Endometrial microvascular endothelial cells (primary cell): ENCODE results near the gene CACNA2D1. TPM values are rescaled to one million over a fixed set of nuclear protein-coding genes. Genes with fewer than 3 reads are reported as not detected.
"Not testable (repeated sequence)": the region's sequence is repeated elsewhere in the genome, so short reads cannot be mapped to it uniquely, and the experiment has no call there.

ENCODE experiments used
- in situ Hi-C: cut with HindIII; loops from 2 replicates; pipeline ENCODE4 v1.10.0; 2017; ENCODE audit warnings: low sequenced_read_pairs, low pct_unique_long_range_greater_than_20kb; ENCODE audit errors: inconsistent ontology term
- total RNA-seq: library from RNA; depleted of rRNA; stranded (reverse); fragments of >200 nt; gene quantifications from one replicate; pipeline ENCODE4 v1.2.3, GENCODE V29; 2015; ENCODE audit errors: inconsistent ontology term

CACNA2D1 gene
- total RNA-seq, 1 donor from 2014 or later, result 49.5 TPM

DNA sequence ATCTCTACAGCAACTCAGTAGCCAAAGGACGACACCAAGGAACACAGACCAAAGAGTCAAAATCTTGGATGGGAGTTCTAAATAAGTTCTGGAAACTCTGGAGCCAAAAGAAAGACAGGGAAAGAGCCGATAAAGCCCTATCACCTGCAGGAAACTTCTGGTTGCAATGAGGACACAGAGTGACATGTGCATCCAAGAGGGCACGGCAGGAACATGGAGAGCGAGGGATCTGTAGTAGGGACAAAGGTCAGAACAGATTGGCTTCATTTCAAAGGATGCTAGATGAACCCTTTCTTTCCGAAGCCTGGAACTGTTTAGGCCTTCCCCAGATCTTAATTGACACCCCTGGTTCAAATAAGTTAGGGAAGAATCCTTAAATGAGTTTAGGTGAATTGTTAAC, 39.5 kb downstream of the CACNA2D1 start:
- in situ Hi-C loops, result no loop called here

DNA sequence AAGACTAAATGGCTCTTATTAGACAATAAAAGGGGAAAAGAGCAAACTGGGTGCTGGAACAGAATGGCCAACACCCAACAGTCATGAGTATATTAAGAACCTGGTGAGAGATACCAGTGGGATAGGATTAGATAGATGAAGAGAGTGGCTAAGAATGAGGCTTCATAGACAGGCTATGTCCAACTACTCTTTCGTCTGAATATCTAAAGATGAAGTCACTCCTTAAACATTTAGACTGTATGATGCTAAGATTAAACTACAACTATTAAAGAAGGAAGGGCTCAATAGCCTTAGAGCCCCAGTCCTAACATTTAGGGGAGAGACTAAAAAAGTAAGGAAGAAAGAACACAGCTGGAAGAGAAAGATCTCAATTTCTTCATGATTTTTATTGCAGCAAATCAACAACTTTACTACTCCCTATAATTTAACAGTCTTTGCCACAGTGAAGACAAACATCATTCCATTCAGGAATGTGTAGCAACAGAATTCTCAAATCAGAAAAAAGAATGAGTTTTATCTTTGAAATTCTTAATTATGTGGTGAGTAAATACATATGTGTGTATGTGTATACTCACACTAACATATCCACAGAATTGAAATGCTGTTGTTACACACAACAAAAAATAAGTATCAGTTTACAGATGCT, 45.6 kb downstream of the CACNA2D1 start:
- in situ Hi-C loops, result no loop called here

DNA sequence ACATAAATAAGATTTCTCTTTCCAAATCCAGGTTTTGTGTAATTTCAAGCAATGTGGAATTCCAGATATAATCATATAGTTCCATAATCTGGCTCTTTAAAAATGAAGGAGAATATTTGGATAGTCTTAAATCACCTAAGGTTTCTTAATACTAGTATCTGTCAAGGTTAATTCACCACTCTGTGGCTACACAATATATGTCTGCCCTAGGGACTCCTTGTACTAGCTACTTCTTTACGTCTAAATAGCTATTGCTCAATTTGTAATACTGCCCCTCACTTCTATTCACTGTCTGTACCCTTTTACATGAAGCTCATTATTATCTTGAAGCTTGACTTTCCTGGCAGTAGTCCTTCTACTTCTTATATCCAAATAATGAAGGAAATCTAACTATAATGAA, 47.2 kb downstream of the CACNA2D1 start:
- in situ Hi-C loops, result no loop called here

DNA sequence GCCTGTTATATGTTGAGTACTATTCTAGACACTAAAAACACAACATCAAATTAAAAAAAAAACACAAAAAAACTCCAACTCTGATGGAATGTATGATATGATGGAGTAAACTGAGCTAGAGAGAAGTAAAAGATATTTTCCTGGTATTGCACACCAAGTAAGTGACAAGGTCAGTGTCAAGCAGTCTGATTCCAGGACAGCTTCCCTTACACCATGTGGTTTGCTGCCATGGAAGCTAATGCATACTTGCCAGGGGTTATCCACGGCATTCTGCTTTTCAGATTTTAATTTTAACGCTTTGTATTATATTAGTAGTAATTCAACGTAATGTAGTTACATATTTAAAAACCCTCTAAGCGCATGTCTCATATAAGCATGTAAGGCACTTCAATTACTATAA, 48.4 kb downstream of the CACNA2D1 start:
- in situ Hi-C loops, result no loop called here

DNA sequence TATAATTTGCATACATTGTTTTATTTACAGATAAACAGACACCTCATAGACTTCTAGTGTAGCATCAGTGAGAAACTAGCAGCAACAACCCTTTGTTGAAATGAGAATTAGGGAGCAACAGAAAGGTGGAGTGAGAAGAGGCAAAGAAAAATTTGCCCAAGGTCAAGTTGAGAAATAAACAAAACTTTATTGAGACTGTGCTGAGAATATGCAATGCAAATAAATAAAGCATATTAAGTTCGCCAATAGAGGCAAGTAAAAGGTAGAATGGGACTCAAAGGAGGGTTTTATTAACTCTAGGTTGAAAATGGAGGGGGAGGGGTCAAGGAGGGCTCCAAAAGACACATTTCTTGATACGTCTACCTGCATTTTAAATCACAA, 49.7 kb downstream of the CACNA2D1 start:
- in situ Hi-C loops, result no loop called here

DNA sequence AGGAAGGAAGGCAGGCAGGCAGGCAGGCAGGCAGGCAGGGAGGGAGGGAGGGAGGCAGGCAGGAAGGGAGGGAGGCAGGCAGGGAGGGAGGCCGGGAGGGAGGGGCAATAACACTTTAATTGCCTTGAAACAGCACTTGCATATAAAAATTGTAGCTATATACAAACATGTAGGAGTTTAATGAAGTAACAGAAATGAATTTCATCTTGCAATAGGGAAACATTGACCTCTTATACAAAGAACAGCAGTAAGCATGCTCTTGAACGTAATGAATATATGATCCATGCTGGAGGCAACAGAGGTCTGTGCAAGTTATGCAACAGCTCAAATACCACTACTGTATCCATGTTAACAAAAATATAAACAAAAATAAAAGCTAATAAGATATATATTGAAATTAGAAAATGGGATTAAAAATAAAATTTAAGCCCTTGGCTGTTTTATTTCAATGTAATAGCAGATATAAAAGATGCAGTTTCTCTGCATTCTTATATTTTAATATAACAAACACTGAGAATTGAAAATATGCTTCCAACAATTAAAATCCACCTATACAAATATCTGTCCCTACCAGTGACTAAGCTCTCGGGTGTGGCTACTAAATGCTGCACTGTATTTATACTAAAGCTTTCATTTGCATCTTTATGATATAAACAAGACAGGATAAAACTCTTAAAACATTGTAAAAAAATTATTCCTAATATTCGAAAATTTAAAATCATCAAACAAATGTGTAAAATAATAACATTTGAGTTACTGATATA, 50.3 kb downstream of the CACNA2D1 start:
- in situ Hi-C loops, result no loop called here

DNA sequence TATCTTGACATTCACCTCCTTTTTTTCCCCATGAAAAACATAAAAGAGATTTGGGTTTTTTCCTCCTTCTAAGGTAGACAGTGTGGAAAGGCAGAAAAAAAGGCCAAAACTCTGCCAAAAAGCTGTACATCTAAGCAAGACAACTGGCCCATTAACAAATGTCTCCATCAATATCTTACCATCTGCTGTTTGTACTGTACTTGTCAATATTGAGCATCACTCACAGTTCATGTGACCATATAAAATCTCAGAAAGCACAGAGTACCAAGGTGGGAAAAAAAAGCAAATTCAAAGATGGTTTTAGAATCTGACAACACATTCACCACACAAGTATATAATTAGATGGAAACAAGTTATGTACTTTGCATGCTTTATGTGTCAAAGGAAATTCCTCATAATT, 52.6 kb downstream of the CACNA2D1 start:
- in situ Hi-C loops, result no loop called here

DNA sequence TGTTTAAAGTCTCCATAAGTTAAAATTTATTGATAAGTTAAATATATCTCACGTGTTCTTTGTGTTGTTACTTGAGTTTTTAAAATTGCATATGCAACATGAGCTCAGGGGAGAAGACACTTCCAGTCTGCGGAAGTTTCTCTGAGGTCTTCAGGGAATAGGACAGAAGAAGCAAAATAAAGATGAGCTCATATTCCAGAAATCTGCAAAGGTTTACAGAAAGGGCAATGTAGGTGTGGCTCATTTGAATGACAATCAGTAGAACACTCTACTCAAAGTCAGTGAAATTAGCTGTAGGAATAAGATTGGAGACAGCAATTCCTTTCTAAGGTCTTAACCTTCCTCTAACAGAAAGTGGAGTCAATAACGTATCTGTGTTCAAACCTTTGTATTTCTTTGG, 53.7 kb downstream of the CACNA2D1 start:
- in situ Hi-C loops, result no loop called here

DNA sequence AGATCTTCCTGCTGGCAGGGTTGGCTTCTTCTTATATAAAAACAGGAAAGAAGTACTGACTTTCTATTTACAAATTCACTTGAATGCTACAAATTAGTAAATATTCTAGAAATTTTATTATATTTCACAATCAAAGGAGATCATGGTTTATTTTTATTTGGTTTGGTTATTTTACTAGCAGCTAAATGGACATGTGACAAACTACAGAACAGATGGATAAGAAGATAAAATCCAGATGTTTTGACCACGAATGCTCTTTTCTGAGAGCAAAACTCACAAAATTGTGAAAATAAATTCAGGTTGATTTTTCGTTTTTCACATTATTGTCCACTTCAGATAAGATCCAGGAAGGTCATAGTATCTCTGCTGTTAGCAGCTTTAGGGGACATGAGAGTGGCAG, 55.4 kb downstream of the CACNA2D1 start:
- in situ Hi-C loops, result no loop called here

DNA sequence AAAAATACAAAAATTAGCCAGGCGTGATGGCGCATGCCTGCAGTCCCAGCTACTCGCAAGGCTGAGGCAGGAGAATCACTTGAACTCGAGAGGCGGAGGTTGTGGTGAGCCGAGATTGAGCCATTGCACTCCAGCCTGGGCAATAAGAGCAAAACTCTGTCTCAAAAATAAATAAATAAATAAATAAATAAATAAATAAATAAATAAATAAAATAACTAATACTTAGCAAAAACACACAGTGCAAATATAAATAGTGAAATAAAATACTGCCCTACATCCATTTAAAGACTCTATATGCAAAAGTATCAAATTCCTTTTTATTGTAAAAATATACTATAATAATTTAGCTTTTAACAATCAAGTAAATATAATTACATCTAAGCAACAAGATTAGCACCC, 57.0 kb downstream of the CACNA2D1 start:
- in situ Hi-C loops, result not testable (repeated sequence)

DNA sequence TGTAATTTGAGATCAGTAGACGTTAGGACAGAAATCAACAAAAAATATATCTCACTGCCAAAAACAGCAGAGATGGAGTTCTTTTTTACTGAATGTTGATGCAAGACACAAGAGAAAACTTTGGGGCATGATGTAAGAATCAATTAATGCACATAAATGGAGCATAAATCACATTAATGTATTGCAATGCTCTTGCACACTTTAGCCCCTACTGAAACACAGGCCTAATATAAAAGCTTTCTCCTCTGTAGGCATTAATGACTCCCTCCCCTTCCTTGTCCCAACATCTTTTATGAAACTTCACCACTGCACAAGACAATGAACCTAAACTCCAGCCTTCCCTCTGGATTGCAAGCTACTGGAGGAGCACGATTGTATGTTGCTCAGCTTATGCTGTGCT, 58.8 kb downstream of the CACNA2D1 start:
- in situ Hi-C loops, result no loop called here

DNA sequence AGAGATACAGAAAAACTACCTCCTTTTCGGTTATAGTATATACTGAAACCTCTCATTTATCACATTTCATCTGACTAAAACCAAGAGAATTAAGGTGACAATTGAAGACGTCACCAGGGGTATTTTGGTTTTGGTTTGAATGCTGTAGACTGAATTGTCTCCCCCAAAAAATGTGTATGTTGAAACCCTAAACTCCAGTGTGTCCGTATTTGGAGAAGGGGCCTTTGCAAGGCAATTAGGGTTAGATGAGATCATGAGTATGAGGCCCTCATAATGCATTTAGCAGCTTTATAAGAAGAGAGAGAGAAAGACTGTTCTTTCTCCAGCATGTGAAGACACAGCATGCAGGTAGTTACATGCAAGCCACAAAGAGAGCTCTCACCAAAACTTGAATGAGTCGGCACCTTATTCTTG, 59.5 kb downstream of the CACNA2D1 start:
- in situ Hi-C loops, result no loop called here

DNA sequence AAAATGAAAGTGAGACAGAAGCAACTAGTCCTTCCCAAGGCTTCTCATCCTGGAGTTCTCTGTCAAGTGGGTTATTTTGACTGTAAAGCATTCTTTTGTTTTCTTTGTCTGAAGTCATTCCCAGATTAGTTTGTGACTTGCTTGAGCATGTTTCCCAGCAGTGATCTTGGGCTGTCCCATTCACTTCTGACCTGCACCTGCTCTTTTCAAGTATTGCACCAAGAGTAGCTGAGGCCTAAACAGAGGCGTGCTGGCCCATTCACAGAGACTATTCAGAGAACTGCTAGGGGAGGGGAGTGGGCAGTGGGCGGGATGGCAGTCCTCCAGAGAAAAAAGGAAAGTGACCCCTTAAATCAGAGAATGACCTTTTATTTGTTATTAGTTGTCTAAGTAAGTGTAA, 61.3 kb downstream of the CACNA2D1 start:
- in situ Hi-C loops, result no loop called here

DNA sequence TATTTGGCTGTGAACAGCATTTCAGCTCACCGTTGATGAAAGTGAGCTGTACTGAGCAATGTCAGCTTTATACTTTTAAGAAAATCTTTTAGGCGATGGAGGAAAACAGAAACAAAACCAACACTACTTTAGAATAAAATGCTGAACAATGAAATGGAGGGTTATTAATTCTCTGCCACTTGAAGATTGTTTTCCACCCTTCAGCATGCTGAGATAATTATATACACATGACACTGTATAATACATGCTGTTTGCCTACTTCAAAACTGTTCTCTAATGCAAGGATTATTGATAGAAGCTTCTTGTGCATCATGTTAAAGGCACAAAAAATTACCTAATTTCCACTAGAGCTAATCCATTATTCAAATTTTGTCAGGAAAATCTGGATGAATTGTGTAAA, 66.8 kb downstream of the CACNA2D1 start:
- in situ Hi-C loops, result no loop called here

DNA sequence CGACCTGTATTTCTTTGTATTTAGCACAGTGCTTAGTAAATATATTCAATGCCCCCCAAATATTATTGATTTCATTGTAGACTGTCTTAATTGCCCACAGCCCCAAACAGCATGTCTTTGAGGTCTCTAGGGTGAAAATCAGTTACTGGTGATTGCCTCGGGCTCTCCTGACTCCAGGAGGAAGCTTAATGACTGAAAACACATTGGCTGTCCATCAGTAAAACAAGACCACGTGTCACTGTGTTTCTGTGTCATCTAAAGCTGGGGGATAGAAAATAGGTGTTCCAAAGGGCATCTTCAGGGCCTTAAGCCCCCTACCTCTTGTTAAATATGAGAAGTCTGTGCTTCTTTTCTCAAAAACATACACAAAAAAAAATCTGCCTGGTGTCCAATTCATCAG, 67.9 kb downstream of the CACNA2D1 start:
- in situ Hi-C loops, result no loop called here

DNA sequence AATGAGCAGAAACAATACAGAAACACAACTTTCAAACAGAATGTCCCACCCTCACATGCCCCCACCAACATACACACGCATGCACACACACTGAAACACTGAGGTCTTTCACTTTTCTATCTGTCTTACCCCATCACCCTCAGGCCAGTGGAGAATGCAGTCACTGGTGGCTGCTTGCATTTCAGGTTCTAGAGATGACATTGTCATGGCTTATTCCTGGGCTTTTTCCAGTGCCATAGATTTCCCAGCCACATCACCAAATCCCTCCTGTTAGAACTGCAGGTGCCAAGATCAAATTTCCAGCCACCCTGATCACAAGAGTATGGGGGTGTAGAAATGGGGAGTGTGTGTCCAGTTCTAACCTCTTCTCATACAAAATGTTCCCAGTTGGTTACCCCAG, 68.4 kb downstream of the CACNA2D1 start:
- in situ Hi-C loops, result no loop called here

DNA sequence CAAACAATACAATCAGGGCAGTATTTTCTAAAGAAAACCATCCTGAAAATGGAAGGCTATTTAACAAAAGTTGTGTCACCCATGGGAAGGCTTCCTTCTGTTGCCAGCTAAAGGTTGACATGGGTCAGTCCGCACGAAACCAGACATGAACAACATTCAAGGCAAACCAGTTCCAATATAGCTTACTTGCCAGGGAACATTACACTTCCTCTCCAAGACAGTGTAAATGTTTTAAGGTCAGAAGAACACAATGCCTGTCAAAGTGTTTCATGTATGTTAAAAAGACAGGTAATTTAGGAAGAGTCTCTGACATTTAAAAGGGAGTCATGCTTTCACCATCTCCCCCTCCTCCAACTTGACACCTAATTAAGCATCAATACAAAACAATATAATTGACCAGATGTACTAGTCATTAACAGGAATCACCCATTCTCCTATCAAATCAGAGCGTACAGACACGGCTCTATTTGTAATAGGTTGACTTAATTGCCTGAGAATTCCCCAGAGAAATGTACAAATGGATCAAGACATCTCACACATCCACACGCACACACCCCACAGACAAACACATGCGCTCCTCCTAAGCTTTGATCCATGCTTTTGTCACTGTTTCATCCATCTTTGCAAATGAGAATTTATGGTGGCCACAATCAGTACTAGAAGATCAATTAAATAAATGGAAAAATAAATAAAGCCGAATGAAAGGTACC, 69.5 kb downstream of the CACNA2D1 start:
- in situ Hi-C loops, result no loop called here

DNA sequence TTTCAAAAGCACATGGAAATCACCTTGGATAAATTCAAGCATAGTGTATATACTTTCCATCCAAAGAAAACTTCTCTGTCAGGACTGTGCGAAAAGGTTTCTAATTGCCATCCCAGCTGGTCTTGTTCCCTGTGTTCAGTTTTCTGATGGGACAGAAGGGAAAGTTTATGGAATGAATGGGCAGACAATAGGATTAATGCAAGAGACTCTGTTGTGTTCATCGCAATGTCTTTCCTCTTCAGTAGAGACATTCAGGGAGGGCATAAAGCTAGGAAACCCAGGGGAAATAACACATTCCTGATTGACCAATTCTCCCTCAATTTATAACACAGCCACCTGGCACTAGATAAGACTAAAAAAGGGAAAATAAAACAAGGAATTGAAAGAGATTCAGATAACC, 78.9 kb downstream of the CACNA2D1 start:
- in situ Hi-C loops, result no loop called here

DNA sequence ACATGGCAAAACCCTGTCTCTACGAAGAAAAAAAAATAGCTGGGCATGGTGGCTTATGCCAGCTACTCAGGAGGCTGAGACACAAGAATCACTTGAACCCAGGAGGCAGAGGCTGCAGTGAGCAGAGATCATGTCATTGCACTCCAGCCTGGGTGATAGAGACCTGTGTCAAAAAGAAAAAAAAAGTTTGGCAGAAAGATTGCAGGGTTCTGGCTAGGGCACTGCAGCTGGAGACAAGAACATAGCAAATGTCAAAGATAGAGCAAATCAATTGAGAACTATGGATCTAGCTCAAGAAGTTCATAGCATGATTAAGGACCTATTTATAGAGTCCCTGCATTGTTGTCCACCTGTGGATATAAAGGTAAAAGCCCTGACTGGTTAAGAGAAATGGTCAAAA, 79.5 kb downstream of the CACNA2D1 start:
- in situ Hi-C loops, result no loop called here

DNA sequence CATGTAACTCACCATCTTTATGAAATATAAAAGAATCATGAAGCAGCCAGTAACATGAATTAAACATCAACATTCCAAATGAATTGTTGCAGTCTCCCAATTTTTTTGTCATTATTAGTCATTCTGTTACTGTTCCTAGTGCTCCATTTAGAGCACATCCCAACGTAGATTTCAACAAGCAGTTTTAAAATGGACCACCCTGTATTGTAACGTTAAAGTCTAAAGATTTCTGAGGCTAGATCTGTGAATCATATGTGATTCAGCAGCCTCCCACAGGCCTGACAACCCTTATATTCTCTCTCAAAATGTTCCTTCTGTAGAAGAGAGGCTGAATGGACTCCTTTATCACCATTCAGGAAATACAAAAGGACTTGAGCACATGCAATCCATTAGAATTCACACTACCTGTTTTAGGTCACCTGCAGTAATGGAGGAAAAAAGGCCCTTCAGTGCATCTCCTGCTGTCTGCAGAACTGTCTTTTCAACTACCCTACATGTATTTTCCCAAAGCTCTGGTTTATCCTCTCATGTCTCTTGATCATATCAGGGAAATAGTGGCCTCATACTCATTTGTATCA, 81.4 kb downstream of the CACNA2D1 start:
- in situ Hi-C loops, result no loop called here
